Measurements from ENCODE around the gene PDS5A.
A peak's percentile ranks its signal among the peaks of the same experiment; 100 is the strongest.
"Not testable (repeated sequence)": the region's sequence is repeated elsewhere in the genome, so short reads cannot be mapped to it uniquely, and the experiment has no call there.

The PDS5A gene

GRCh38 chr4:39905656-39906055, 72.1 kb downstream of the PDS5A start:
- DNase-seq (ENCODE audit: low spot score): no peak

- not testable (repeated sequence) for DNase-seq (ENCODE audit: low spot score)
These were observed 72.7 kb downstream of the PDS5A start for GRCh38 chr4:39905019-39905418.

GRCh38 chr4:39900966-39901365, 76.7 kb downstream of the PDS5A start:
- no peak for DNase-seq (ENCODE audit: low spot score)

GRCh38 chr4:39899291-39899690, 78.4 kb downstream of the PDS5A start:
- DNase-seq (ENCODE audit: low spot score): peak; percentile 29

GRCh38 chr4:39898015-39898414, 79.7 kb downstream of the PDS5A start:
- DNase-seq (ENCODE audit: low spot score): no peak

GRCh38 chr4:39893693-39894072, 84.0 kb downstream of the PDS5A start:
- no peak for DNase-seq (ENCODE audit: low spot score)

GRCh38 chr4:39892988-39893692, 84.6 kb downstream of the PDS5A start:
- DNase-seq (ENCODE audit: low spot score): no peak

- no peak for DNase-seq (ENCODE audit: low spot score)
These were observed 88.5 kb downstream of the PDS5A start for GRCh38 chr4:39889226-39889625.

- no peak for DNase-seq (ENCODE audit: low spot score)
These were observed 89.2 kb downstream of the PDS5A start for GRCh38 chr4:39888541-39888940.

- no peak for DNase-seq (ENCODE audit: low spot score)
These were observed 94.1 kb downstream of the PDS5A start for GRCh38 chr4:39883646-39884045.

GRCh38 chr4:39881789-39882188, 95.9 kb downstream of the PDS5A start:
- DNase-seq (ENCODE audit: low spot score): no peak

GRCh38 chr4:39877971-39878370, 99.7 kb downstream of the PDS5A start:
- no peak for DNase-seq (ENCODE audit: low spot score)

- DNase-seq (ENCODE audit: low spot score): peak; percentile 27
These were observed 103.9 kb downstream of the PDS5A start for GRCh38 chr4:39873823-39874222.

GRCh38 chr4:39865280-39865679, 112.4 kb downstream of the PDS5A start:
- DNase-seq (ENCODE audit: low spot score): no peak

- no peak for DNase-seq (ENCODE audit: low spot score)
These were observed 113.3 kb downstream of the PDS5A start for GRCh38 chr4:39864391-39864790.

GRCh38 chr4:39860804-39861203, 116.9 kb downstream of the PDS5A start:
- no peak for DNase-seq (ENCODE audit: low spot score)

- DNase-seq (ENCODE audit: low spot score): no peak
These were observed 121.7 kb downstream of the PDS5A start for GRCh38 chr4:39855909-39856512.

- DNase-seq (ENCODE audit: low spot score): no peak
These were observed 125.1 kb downstream of the PDS5A start for GRCh38 chr4:39852636-39853035.

GRCh38 chr4:39850727-39851126, 127.0 kb downstream of the PDS5A start:
- DNase-seq (ENCODE audit: low spot score): no peak

- no peak for DNase-seq (ENCODE audit: low spot score)
These were observed 131.0 kb downstream of the PDS5A start for GRCh38 chr4:39846705-39847104.

- no peak for DNase-seq (ENCODE audit: low spot score)
These were observed 131.6 kb downstream of the PDS5A start for GRCh38 chr4:39846120-39846519.

- DNase-seq (ENCODE audit: low spot score): no peak
These were observed 135.8 kb downstream of the PDS5A start for GRCh38 chr4:39841894-39842293.

- not testable (repeated sequence) for DNase-seq (ENCODE audit: low spot score)
These were observed 137.2 kb downstream of the PDS5A start for GRCh38 chr4:39840516-39840915.

- no peak for DNase-seq (ENCODE audit: low spot score)
These were observed 137.7 kb downstream of the PDS5A start for GRCh38 chr4:39840027-39840426.

Measured in activated CD4-positive, alpha-beta T cell treated with anti-CD3 and anti-CD28 coated beads, Interleukin-2, Interleukin-4, amounts not matched to agents 100 ng/mL and 50 ng/mL, durations not matched to agents 16 hours and 8 hours (primary cell).